KG1 (cell line): Measurements from ENCODE around the gene NME8.

ENCODE experiments used
- DNase-seq: peaks from one replicate; lab custom pipeline; 2025; lab: John Stamatoyannopoulos, UW

Gene NME8

GRCh38 chr7:37933018-37933566, 84.7 kb downstream of the NME8 start:
- no peak for DNase-seq

- no peak for DNase-seq
Observed at GRCh38 chr7:37942934-37943610, 94.7 kb downstream of the NME8 start.

DNA sequence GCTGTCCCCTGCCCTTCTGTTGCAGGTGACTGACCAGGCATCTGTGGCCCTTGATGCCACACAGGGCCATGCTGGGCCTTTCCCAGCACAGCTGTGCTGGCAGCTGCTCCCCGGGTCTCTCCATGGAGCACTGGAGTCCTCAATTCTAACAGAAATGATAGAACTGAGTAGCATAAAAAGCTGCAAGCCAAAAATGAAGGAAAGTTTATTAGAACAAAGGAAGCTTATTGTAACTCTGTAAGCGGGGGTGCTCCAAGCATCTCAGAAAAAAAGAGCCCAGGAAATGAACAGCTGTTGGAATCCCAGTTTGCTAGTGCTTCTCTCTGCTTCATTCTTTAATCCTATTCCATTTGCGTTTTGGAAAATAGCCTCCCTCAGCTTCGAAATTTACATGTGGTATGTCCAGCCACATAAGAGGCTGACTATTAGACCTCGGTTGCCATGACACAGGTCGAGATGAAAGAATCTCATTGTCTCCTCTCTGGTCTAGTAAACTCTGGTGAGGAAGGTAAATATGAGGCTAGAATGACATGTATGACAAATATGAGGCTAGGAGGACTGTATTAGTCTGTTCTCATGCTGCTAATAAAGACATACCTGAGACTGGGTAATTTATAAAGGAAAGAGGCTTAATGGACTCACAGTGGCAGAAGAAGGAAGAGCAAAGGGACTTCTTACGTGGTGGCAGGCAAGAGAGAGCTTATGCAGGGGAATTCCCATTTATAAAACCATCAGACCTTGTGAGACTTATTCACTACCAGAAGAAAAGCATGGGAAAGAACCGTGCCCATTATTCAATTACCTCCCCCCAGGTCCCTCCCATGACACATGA, 95.7 kb downstream of the NME8 start:
- no peak for DNase-seq

GRCh38 chr7:37944737-37945054, 96.3 kb downstream of the NME8 start:
- no peak for DNase-seq

DNA sequence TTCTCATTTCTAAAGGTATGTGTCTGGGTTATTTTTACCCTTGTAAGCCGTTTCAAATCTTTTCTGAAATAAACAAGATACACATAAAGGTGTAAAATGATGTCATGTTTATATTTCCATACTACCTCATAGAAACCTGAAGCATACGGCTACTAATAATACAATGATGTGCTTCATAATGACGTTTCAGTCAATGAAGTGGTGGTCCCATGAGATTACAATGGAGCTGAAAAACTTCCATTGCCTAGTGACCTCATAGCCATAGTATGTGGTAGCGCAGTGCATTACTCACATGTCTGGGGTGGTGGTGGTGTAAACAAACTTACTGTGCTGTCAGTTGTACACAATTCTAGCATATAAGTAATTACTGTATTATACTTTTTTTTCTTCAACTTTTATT, 96.9 kb downstream of the NME8 start:
- no peak for DNase-seq

DNA sequence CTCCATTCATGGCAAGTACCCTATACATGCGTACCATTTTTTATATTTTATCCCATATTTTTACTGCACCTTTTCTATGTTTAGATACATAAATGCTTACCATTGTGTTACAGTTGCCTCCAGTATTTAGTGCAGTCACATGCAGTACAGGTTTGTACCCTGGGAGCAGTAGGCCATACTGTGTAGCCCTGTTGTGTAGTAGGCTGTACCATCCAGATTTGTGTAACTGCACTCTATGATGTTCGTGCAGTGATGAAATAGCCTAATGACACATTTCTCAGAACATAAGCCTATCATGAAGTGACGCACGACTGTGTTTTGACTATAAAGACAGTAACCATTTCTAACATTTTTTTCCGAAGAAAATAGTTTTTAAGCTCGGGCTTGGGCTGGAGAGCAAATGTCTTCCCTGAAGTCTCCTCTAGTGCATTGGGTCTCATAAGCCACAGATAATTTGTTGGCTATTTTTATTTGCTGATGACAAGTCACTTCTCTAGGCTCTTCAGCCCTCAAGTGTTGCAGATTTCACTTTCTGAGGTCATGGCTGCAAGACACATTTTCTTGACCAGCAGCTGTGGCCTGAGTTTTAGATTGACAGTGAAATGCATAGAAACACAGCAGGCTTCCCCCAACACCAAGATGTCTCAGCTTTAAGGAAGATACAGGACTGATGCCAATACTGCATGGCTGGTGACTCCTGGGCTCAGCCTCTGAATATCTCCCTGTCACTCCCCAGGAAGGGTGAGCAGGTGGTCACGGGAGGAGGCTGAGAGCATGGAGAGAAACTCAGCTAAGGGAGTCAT, 98.9 kb downstream of the NME8 start:
- no peak for DNase-seq

GRCh38 chr7:37947941-37948210, 99.5 kb downstream of the NME8 start:
- DNase-seq, result no peak
